Fibroblast of pulmonary artery (primary cell): ENCODE data around the gene HSPA1B.

Experiments
- DNase-seq: peaks from one replicate; pipeline ENCODE4 v3.0.0-alpha.2; 2010; ENCODE audit warnings: low read depth
- H3K4me3 ChIP-seq: replicated peaks from 2 replicates; pipeline ENCODE4 v1.5.1; 2011; ENCODE audit warnings: low read depth, mild to moderate bottlenecking, control low read depth, low read length, moderate library complexity
- TF ChIP-seq, protein P1 (sequence below): IDR thresholded peaks from 2 replicates; pipeline ENCODE4 v1.5.1; 2011; ENCODE audit warnings: mild to moderate bottlenecking, control low read depth, low read length, inconsistent platforms; ENCODE audit errors: missing control alignments

The HSPA1B gene

DNA sequence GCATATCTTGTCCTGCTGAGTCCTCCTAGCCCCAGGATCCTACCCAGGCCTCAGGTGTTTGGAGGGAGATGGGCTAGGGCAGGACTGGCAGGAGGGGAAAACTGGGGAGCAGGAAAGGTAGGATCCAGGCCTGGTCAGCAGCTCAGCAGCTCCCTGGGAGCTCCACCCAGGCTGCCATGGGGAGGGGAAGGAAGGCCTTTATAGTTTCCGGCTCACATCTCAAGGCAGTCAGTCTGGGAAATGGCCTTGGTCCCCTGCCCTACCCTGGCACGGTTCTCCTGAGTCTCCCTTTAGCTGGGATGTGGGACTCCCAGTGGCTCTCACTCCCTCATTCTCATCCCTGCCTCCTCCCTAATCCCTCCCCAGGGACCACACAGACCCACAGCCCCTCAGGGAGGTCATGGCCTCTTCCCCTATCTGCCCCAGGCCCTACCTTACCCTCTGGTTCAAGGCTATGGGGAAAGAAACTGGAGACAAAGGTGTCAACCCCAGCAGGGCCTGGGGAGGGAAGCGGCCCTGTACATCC is 49.6 kb downstream of the HSPA1B start:
- no peak for DNase-seq
- no peak overlapping the region for H3K4me3 ChIP-seq
- TF ChIP-seq, protein P1, sequence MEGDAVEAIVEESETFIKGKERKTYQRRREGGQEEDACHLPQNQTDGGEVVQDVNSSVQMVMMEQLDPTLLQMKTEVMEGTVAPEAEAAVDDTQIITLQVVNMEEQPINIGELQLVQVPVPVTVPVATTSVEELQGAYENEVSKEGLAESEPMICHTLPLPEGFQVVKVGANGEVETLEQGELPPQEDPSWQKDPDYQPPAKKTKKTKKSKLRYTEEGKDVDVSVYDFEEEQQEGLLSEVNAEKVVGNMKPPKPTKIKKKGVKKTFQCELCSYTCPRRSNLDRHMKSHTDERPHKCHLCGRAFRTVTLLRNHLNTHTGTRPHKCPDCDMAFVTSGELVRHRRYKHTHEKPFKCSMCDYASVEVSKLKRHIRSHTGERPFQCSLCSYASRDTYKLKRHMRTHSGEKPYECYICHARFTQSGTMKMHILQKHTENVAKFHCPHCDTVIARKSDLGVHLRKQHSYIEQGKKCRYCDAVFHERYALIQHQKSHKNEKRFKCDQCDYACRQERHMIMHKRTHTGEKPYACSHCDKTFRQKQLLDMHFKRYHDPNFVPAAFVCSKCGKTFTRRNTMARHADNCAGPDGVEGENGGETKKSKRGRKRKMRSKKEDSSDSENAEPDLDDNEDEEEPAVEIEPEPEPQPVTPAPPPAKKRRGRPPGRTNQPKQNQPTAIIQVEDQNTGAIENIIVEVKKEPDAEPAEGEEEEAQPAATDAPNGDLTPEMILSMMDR: no peak

DNA sequence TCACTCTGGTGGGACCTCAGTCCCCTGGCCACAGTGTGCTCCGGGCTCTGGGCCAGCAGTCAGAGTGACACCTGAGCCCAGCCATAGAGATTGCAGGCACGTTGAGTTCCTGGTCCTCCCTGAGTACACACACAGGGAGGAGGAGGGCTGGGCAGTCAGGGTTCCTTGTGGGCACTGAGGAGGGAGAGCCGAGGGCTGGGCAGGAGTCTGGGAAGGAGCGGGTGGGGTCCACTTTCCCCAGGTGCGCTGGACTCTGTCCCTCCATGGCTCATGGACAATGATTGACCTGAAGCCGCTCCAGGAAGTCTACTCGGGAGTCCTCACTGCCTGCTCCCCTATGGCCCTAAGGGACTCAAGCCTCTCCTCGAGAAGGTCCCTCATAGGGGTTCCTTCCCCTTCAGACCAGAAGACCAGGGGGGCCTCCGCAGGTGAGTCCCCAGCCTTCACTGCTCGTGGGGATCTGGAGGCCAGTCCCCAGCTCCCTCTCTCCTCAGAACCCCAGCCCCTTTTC is 50.2 kb downstream of the HSPA1B start:
- H3K4me3 ChIP-seq: no peak overlapping the region
- TF ChIP-seq, protein P1: no peak
- no peak for DNase-seq

DNA sequence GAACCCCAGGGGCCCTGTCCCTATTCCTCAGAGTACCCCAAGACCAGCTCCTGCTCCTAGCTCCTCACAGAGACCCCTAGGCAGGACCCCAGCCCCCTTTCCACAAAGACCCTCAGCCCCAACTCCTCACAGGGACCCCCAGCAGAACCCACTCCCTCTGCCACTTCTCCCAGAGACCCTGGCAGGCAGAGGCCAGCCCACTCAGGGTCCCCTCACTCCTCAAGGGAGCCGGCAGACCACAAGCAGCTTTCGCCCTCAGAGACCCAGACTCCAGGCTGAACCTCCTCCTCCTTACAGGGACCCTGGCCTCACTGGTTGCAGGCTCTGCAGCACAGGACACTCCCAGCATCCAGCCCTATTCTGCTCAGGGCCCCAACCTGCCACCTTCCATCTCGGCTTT is 50.7 kb downstream of the HSPA1B start:
- H3K4me3 ChIP-seq: no peak overlapping the region
- TF ChIP-seq, protein P1: no peak
- no peak for DNase-seq

DNA sequence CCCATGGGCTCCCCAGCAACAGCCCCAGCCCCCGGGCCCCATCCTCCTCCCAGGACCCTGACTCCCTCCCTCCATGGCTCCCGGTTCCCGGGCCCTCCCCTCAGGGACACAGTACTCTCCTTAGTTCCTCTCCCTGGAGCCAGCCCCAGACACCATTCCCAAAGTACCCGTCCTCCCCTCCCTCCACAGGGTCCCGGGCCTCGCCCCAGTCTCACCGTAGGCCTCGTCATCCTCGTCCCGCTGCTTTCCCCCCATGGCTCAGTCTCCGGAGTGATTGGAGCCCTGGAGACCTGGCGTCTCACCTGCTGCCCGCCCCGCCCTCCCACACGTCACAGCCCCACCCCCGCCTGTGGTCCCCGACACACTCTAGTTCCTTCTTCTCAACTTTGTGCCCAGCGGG is 51.2 kb downstream of the HSPA1B start, which contains the start of gene SLC44A4:
Gene SLC44A4, minus strand, starts transcription at position 272 of the 400 bp plus-strand sequence. Its CDS starts 17 bp downstream, at position 255.
- no peak within 1 kb of the TSS for H3K4me3 ChIP-seq
- TF ChIP-seq, protein P1: no peak
- DNase-seq: no peak

DNA sequence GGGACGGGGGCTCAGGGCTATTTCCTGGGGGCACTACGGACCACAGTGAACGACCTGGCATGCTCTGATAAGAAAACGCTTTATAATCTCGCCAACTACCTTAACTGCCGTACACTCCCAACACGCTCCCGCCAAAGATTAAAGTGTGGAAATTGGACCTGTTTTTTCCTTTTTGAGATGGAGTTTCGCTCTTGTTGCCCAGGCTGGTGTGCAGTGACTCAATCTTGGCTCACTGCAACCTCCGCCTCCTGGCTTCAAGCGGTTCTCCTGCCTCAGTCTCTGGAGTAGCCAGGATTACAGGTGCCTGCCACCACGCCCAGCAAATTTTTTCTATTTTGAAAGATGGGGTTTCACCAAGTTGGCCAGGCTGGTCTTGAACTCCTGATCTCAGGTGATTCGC is 51.6 kb downstream of the HSPA1B start:
- DNase-seq: no peak
- no peak overlapping the region for H3K4me3 ChIP-seq
- TF ChIP-seq, protein P1: no peak
